ENCODE data around the gene PXYLP1. TPM values are rescaled to one million over a fixed set of nuclear protein-coding genes. Genes with fewer than 3 reads are reported as not detected.

The PXYLP1 gene
- total and polyA plus RNA-seq, 9 of the 15 experiments (the other 6 are each of a cell fraction or from before 2014, with no cell fraction given): 0.80 to 2.9 (median 1.3) TPM

GRCh38 chr3:141183606-141184005 is 48.0 kb upstream of the PXYLP1 start (continued):
- TF ChIP-seq STAT6 (CRISPR knock-in tag; IDR thresholded peaks at IDR 0.05): no peak
- no peak for TF ChIP-seq ZNF12 (CRISPR knock-in tag; IDR thresholded peaks at IDR 0.05)

- ChIA-PET POLR2A (interaction anchor here (0.7 to 1.7 kb wide), 3 partner anchors 10 to 880 kb away, joined by 4 to 5 read pairs (median 4); no protein-coding TSS in a partner anchor), CTCF (ENCODE audit: low intra/inter-chr PET ratio) (interaction anchor here (0.9 kb wide), 1 partner anchor 188 kb away, joined by 3 read pairs; no protein-coding TSS in a partner anchor)
- Histone ChIP-seq H3K27ac (ENCODE audit: extremely low read depth, low read depth, low read length) (no peak overlapping the region), H3K9ac (ENCODE audit: insufficient read depth in 1 of 2, low read depth in 2 of 2, low read length in 2 of 2) (no peak overlapping the region), H3K79me2 (ENCODE audit: control insufficient read depth, insufficient read depth, low read length) (no peaks in the 10 kb centered on the region), H3K36me3 (ENCODE audit: control insufficient read depth, insufficient read depth, low read length) (no peaks in the 10 kb centered on the region), H3K9me3 (replicated peaks; ENCODE audit: control insufficient read depth, insufficient read depth, low read depth, low read length) (no peaks in the 10 kb centered on the region), H3K9me1 (ENCODE audit: control insufficient read depth, insufficient read depth, low read length) (no peaks in the 10 kb centered on the region), H3K4me3 (no peak overlapping the region), H3K27me3 (ENCODE audit: control insufficient read depth in 2 of 2, insufficient read depth in 2 of 2, low read length in 2 of 2) (peaks cover 14 to 35% of the 10 kb centered on the region in 2 experiments; a peak in 4 of 5 replicates), H3K4me1 (replicated peaks in 1 of 2; ENCODE audit: control insufficient read depth in 2 of 2, insufficient read depth in 2 of 2, low read length in 2 of 2) (no peaks in the 10 kb centered on the region), H3K4me2 (ENCODE audit: insufficient read depth, low read length) (no peak overlapping the region), H4K20me1 (replicated peaks; ENCODE audit: control insufficient read depth, insufficient read depth, low read length) (no peaks in the 10 kb centered on the region), H2AFZ (ENCODE audit: low read depth, low read length) (no peak overlapping the region)
- intact Hi-C loops (cut with micrococcal nuclease) (no loop called here), in situ Hi-C loops (cut with MboI) (loop anchor here (25.0 kb wide), 1 partner anchor 172 kb away; no protein-coding TSS in a partner anchor)
- BruUV-seq (replicated peaks): no TSS peak
- DNase-seq (ENCODE audit: extremely low read depth in 1 of 4, low spot score in 3 of 4) (no peak), FAIRE-seq (no peak), ATAC-seq (no peak)
- 0% methylated on average over 4 of the region's 4 CpGs for WGBS (ENCODE audit: insufficient coverage, low coverage, missing lambda C conversion rate)
- TF ChIP-seq FOXJ3 (CRISPR knock-in tag; IDR thresholded peaks at IDR 0.05) (no peak), GABPB2 (CRISPR knock-in tag; conservative IDR thresholded peaks at IDR 0.05) (no peak), ZNF277 (CRISPR knock-in tag; IDR thresholded peaks at IDR 0.05; ENCODE audit: borderline replicate concordance) (no peak), TAF1 (IDR thresholded peaks at IDR 0.05; ENCODE audit: control insufficient read depth, extremely low read depth, insufficient read depth, low read length, severe bottlenecking) (no peak), ZNF318 (IDR thresholded peaks at IDR 0.05; ENCODE audit: borderline replicate concordance in 1 of 2, low read depth in 1 of 2) (no peak), ZNF507 (tag; conservative IDR thresholded peaks at IDR 0.05) (no peak)
Measured at GRCh38 chr3:141184430-141184829, 47.2 kb upstream of the PXYLP1 start.

Measured in K562 (cell line).